Activated CD8-positive, alpha-beta T cell treated with anti-CD3 and anti-CD28 coated beads, Interleukin-2, amount 10 ng/mL, durations not matched to agents 7 days and 5 days (primary cell): ENCODE measurements around the gene VN1R4. TPM values are rescaled to one million over a fixed set of nuclear protein-coding genes. Genes with fewer than 3 reads are reported as not detected.
"Not testable (repeated sequence)": the region's sequence is repeated elsewhere in the genome, so short reads cannot be mapped to it uniquely, and the experiment has no call there.

ENCODE experiments used
- ATAC-seq: fragments of 150-1000 bp; cut with Tn5 transposase; one replicate; pipeline ENCODE4 v1.10.0; 2021; ENCODE audit warnings: moderate library complexity
- CTCF ChIA-PET: fragments of 350-600 bp; sonication (Branson Sonifier 250); formaldehyde crosslinking; loops from one replicate; lab custom pipeline; 2021; ENCODE audit warnings: antibody characterized with exemption; lab: Charles Lee
- POLR2A ChIA-PET: fragments of 350-600 bp; sonication (Branson Sonifier 250); formaldehyde crosslinking; loops from one replicate; lab custom pipeline; 2021; ENCODE audit warnings: antibody characterized with exemption; lab: Charles Lee
- DNase-seq: peaks from one replicate; pipeline ENCODE4 v3.0.0-alpha.2; 2020
- H3K27ac Mint-ChIP-seq: one replicate; pipeline ENCODE4 v1.8.0; 2021; ENCODE audit warnings: mild to moderate bottlenecking, mixed read lengths
- H3K27me3 Mint-ChIP-seq: one replicate; pipeline ENCODE4 v1.8.0; 2021; ENCODE audit warnings: low read depth, mixed read lengths
- H3K36me3 Mint-ChIP-seq: one replicate; pipeline ENCODE4 v1.8.0; 2021; ENCODE audit warnings: low read depth, mixed read lengths
- H3K4me1 Mint-ChIP-seq: one replicate; pipeline ENCODE4 v1.8.0; 2021; ENCODE audit warnings: low read depth, mixed read lengths
- H3K4me3 Mint-ChIP-seq: one replicate; pipeline ENCODE4 v1.8.0; 2021; ENCODE audit warnings: mild to moderate bottlenecking, mixed read lengths
- H3K9me3 Mint-ChIP-seq: one replicate; pipeline ENCODE4 v1.8.0; 2022; ENCODE audit warnings: mixed read lengths; ENCODE audit not compliant: insufficient read depth
- total RNA-seq, 2 experiments: library from RNA; stranded (reverse); gene quantifications; one replicate each; pipeline ENCODE4 v1.2.3, GENCODE V29; 2021

Gene VN1R4
- not detected for total RNA-seq

- H3K36me3 Mint-ChIP-seq, H3K4me3 Mint-ChIP-seq, H3K27ac Mint-ChIP-seq, H3K4me1 Mint-ChIP-seq, DNase-seq, ATAC-seq, H3K27me3 Mint-ChIP-seq, POLR2A ChIA-PET, CTCF ChIA-PET: not testable (repeated sequence)
- peaks cover 28% of the 10 kb centered on the region for H3K9me3 Mint-ChIP-seq
Observed at GRCh38 chr19:53267623-53268022, at the start of gene VN1R4. VN1R4 (minus strand) TSS chr19:53267723; CDS start chr19:53267665, 58 bp downstream.

GRCh38 chr19:53311897-53312296 is 44.4 kb upstream of the VN1R4 start:
- POLR2A ChIA-PET: interaction anchor here (0.6 kb wide), 1 partner anchor 249 kb away, joined by 3 read pairs; no protein-coding TSS in a partner anchor

GRCh38 chr19:53311044-53311443 is 43.5 kb upstream of the VN1R4 start:
- Mint-ChIP-seq H3K36me3 (peaks cover 2% of the 10 kb centered on the region), H3K4me3 (no peak overlapping the region), H3K4me1 (peaks cover 2% of the 10 kb centered on the region), H3K27me3 (no peaks in the 10 kb centered on the region), H3K27ac (no peak overlapping the region), H3K9me3 (peaks cover 21% of the 10 kb centered on the region)
- no peak for DNase-seq
- no peak for ATAC-seq
- ChIA-PET POLR2A (no interaction called here), CTCF (no interaction called here)

More at GRCh38 chr19:53311897-53312296, 44.4 kb upstream of the VN1R4 start:
- CTCF ChIA-PET: no interaction called here
- peaks cover 2% of the 10 kb centered on the region for H3K36me3 Mint-ChIP-seq
- peaks cover 25% of the 10 kb centered on the region for H3K9me3 Mint-ChIP-seq
- peaks cover 2% of the 10 kb centered on the region for H3K4me1 Mint-ChIP-seq
- H3K27ac Mint-ChIP-seq: no peak overlapping the region
- no peak for ATAC-seq
- H3K4me3 Mint-ChIP-seq: no peak overlapping the region
- no peak for DNase-seq
- H3K27me3 Mint-ChIP-seq: no peaks in the 10 kb centered on the region

- Mint-ChIP-seq H3K9me3 (peaks cover 34% of the 10 kb centered on the region), H3K4me3 (no peak overlapping the region), H3K36me3 (peaks cover 2% of the 10 kb centered on the region), H3K27ac (no peak overlapping the region), H3K27me3 (no peaks in the 10 kb centered on the region), H3K4me1 (peaks cover 2% of the 10 kb centered on the region)
- ChIA-PET POLR2A (no interaction called here), CTCF (no interaction called here)
- ATAC-seq: no peak
- peak; percentile 30 for DNase-seq
Observed at GRCh38 chr19:53308339-53308811, 40.9 kb upstream of the VN1R4 start.

GRCh38 chr19:53301341-53301740 is 33.8 kb upstream of the VN1R4 start:
- H3K27me3 Mint-ChIP-seq, H3K4me1 Mint-ChIP-seq, H3K27ac Mint-ChIP-seq, ATAC-seq, DNase-seq, POLR2A ChIA-PET, H3K4me3 Mint-ChIP-seq, H3K36me3 Mint-ChIP-seq, CTCF ChIA-PET: not testable (repeated sequence)
- peaks cover 40% of the 10 kb centered on the region for H3K9me3 Mint-ChIP-seq

GRCh38 chr19:53294786-53295441 is 27.4 kb upstream of the VN1R4 start:
- no peak overlapping the region for H3K27ac Mint-ChIP-seq
- ChIA-PET POLR2A (no interaction called here), CTCF (no interaction called here)
- peaks cover 47% of the 10 kb centered on the region for H3K9me3 Mint-ChIP-seq
- no peak overlapping the region for H3K4me3 Mint-ChIP-seq
- H3K27me3 Mint-ChIP-seq: no peaks in the 10 kb centered on the region
- no peaks in the 10 kb centered on the region for H3K4me1 Mint-ChIP-seq
- no peak for DNase-seq
- ATAC-seq: no peak
- H3K36me3 Mint-ChIP-seq: peaks cover 8% of the 10 kb centered on the region

GRCh38 chr19:53290758-53291549 is 23.4 kb upstream of the VN1R4 start:
- ChIA-PET CTCF (no interaction called here), POLR2A (no interaction called here)
- Mint-ChIP-seq H3K27me3 (no peaks in the 10 kb centered on the region), H3K36me3 (peaks cover 8% of the 10 kb centered on the region), H3K4me1 (no peaks in the 10 kb centered on the region), H3K9me3 (peaks cover 51% of the 10 kb centered on the region), H3K27ac (no peak overlapping the region), H3K4me3 (no peak overlapping the region)
- ATAC-seq (no peak), DNase-seq (no peak)

- DNase-seq: no peak
- Mint-ChIP-seq H3K4me1 (no peaks in the 10 kb centered on the region), H3K27me3 (no peaks in the 10 kb centered on the region), H3K27ac (no peak overlapping the region), H3K9me3 (peaks cover 40% of the 10 kb centered on the region), H3K4me3 (no peak overlapping the region), H3K36me3 (no peaks in the 10 kb centered on the region)
- ATAC-seq: no peak
- ChIA-PET CTCF (no interaction called here), POLR2A (no interaction called here)
Observed at GRCh38 chr19:53285087-53285486, 17.6 kb upstream of the VN1R4 start.

- POLR2A ChIA-PET, H3K4me3 Mint-ChIP-seq, ATAC-seq, CTCF ChIA-PET, H3K27me3 Mint-ChIP-seq, DNase-seq, H3K36me3 Mint-ChIP-seq, H3K27ac Mint-ChIP-seq, H3K4me1 Mint-ChIP-seq: not testable (repeated sequence)
- H3K9me3 Mint-ChIP-seq: peaks cover 30% of the 10 kb centered on the region
Observed at GRCh38 chr19:53281947-53282346, 14.4 kb upstream of the VN1R4 start.

- CTCF ChIA-PET: no interaction called here
- Mint-ChIP-seq H3K27ac (no peak overlapping the region), H3K27me3 (no peaks in the 10 kb centered on the region), H3K9me3 (peaks cover 28% of the 10 kb centered on the region), H3K4me3 (no peak overlapping the region), H3K36me3 (no peaks in the 10 kb centered on the region), H3K4me1 (no peaks in the 10 kb centered on the region)
- POLR2A ChIA-PET: interaction anchor here (0.7 kb wide), 1 partner anchor 18 kb away, joined by 4 read pairs; no protein-coding TSS in a partner anchor
- DNase-seq (no peak), ATAC-seq (no peak)
Observed at GRCh38 chr19:53275480-53275879, 8.0 kb upstream of the VN1R4 start.

- H3K27ac Mint-ChIP-seq: no peak overlapping the region
- CTCF ChIA-PET: no interaction called here
- H3K4me3 Mint-ChIP-seq: no peak overlapping the region
- no peak for ATAC-seq
- H3K36me3 Mint-ChIP-seq: no peaks in the 10 kb centered on the region
- H3K4me1 Mint-ChIP-seq: no peaks in the 10 kb centered on the region
- H3K9me3 Mint-ChIP-seq: peaks cover 22% of the 10 kb centered on the region
- POLR2A ChIA-PET: no interaction called here
- no peaks in the 10 kb centered on the region for H3K27me3 Mint-ChIP-seq
- no peak for DNase-seq
Observed at GRCh38 chr19:53272044-53272443, 4.5 kb upstream of the VN1R4 start.

GRCh38 chr19:53269861-53270260 is 2.3 kb upstream of the VN1R4 start:
- H3K4me1 Mint-ChIP-seq, CTCF ChIA-PET, DNase-seq, H3K4me3 Mint-ChIP-seq, H3K27me3 Mint-ChIP-seq, H3K36me3 Mint-ChIP-seq, H3K27ac Mint-ChIP-seq, POLR2A ChIA-PET, ATAC-seq: not testable (repeated sequence)
- H3K9me3 Mint-ChIP-seq: peaks cover 27% of the 10 kb centered on the region
